ENCODE data around the gene TUBB6. TPM values are rescaled to one million over a fixed set of nuclear protein-coding genes. Genes with fewer than 3 reads are reported as not detected.

TUBB6 gene
- total and polyA plus RNA-seq, 2 donors (not counting 1 experiment from before 2014, with no cell fraction given): 30.4 to 58.7 TPM

- H3K9me3 Mint-ChIP-seq (ENCODE audit: insufficient read depth): no peaks in the 10 kb centered on the region
- ChIA-PET POLR2A (no interaction called here), CTCF (interaction anchor here (1.2 to 2.3 kb wide), 2 partner anchors 8 to 10 kb away, joined by 4 to 6 read pairs; no protein-coding TSS in a partner anchor)
- H3K27me3 Mint-ChIP-seq: no peaks in the 10 kb centered on the region
- no peak overlapping the region for H3K27ac Mint-ChIP-seq
- DNase-seq: no peak
- no peak for ATAC-seq (ENCODE audit: low read depth)
- 100% methylated on average over 2 of the region's 4 CpGs for WGBS (ENCODE audit: insufficient coverage)
- H3K4me1 Mint-ChIP-seq: peaks cover 10% of the 10 kb centered on the region
- Histone ChIP-seq H3K4me2 (replicated peaks; ENCODE audit: low read depth, low read length, poor library complexity, severe bottlenecking) (no peak overlapping the region), H2AFZ (ENCODE audit: insufficient read depth, low read depth, low read length, poor library complexity, severe bottlenecking) (no peak overlapping the region), H3K4me1 (ENCODE audit: control insufficient read depth in 2 of 2, insufficient read depth in 2 of 2, low read length in 2 of 2) (peaks cover 5 to 7% of the 10 kb centered on the region in 2 donors), H4K20me1 (ENCODE audit: control insufficient read depth, insufficient read depth, low read length, poor library complexity, severe bottlenecking) (peaks cover 4% of the 10 kb centered on the region), H3K27ac (ENCODE audit: low read length in 2 of 2) (no peak overlapping the region), H3K27me3 (replicated peaks in 1 of 4; ENCODE audit: control extremely low read depth in 1 of 4, control insufficient read depth in 3 of 4, insufficient read depth in 4 of 4, low read length in 3 of 4) (no peaks in the 10 kb centered on the region), H3K9ac (ENCODE audit: low read length) (no peak overlapping the region), H3K79me2 (ENCODE audit: control insufficient read depth, insufficient read depth, low read length) (peaks cover 15% of the 10 kb centered on the region), H3K36me3 (replicated peaks in 1 of 2; ENCODE audit: control extremely low read depth in 1 of 2, control insufficient read depth in 1 of 2, extremely low read depth in 1 of 2, insufficient read depth in 2 of 2, low read length in 1 of 2) (peaks cover 7 to 41% of the 10 kb centered on the region in 2 experiments), H3K9me3 (ENCODE audit: control extremely low read depth in 1 of 3, control insufficient read depth in 2 of 3, insufficient read depth in 1 of 3, low read length in 2 of 3) (peaks cover 0 to 1% (median 0%) of the 10 kb centered on the region in 3 donors), H3K4me3 (ENCODE audit: control extremely low read depth in 1 of 5, extremely low read depth in 1 of 5, insufficient read depth in 1 of 5, low read depth in 2 of 5, low read length in 4 of 5) (no peak overlapping the region)
- H3K4me3 Mint-ChIP-seq: no peak overlapping the region
- intact Hi-C loops (cut with micrococcal nuclease): no loop called here
- TF ChIP-seq, protein P1, sequence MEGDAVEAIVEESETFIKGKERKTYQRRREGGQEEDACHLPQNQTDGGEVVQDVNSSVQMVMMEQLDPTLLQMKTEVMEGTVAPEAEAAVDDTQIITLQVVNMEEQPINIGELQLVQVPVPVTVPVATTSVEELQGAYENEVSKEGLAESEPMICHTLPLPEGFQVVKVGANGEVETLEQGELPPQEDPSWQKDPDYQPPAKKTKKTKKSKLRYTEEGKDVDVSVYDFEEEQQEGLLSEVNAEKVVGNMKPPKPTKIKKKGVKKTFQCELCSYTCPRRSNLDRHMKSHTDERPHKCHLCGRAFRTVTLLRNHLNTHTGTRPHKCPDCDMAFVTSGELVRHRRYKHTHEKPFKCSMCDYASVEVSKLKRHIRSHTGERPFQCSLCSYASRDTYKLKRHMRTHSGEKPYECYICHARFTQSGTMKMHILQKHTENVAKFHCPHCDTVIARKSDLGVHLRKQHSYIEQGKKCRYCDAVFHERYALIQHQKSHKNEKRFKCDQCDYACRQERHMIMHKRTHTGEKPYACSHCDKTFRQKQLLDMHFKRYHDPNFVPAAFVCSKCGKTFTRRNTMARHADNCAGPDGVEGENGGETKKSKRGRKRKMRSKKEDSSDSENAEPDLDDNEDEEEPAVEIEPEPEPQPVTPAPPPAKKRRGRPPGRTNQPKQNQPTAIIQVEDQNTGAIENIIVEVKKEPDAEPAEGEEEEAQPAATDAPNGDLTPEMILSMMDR (IDR thresholded peaks at IDR 0.05): no peak
- TF ChIP-seq EZH2 (IDR thresholded peaks at IDR 0.05; ENCODE audit: borderline replicate concordance, insufficient read depth, low read depth, low read length, poor library complexity, severe bottlenecking): no peak
Observed at GRCh38 chr18:12330766-12331165, 22.7 kb downstream of the TUBB6 start.

DNA sequence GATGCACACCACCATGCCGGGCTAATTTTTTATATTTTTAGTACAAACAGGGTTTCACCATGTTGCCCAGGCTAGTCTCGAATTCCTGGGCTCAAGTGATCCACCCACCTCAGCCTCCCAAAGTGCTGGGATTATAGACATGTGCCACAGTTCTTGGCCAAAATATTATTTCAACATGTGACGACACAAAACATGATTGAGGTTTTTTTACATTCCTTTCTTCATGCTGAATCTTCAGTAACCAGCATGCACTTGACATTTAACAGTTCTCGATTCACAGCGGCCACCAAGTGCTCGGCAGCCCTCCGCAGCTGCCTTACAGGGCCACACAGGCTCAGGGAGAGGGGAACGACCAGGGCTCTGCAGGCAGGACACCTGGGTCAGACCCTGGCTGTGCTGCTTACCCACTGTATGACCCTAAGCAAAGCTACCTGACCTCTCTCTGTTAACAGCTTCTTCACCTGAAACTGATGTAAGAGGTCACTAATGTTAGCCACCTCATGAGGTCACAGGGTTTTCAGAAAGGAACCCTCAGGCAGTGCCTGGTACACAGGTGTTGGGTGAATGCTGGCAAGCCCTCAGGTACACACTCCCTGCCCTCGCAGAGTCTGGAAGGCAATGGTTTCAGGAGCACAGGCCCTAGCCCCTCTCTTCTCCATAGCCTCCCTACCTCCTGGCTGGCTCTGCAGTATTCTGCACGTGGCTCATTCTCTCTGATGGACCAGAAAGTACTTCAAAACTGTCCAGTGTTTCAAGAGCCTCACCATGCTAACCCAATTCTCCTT lies 25.7 kb downstream of the TUBB6 start:
- no peak overlapping the region for H3K9ac ChIP-seq (ENCODE audit: low read length)
- H3K79me2 ChIP-seq (ENCODE audit: control insufficient read depth, insufficient read depth, low read length): peaks cover 3% of the 10 kb centered on the region
- Mint-ChIP-seq H3K9me3 (ENCODE audit: insufficient read depth) (no peaks in the 10 kb centered on the region), H3K4me1 (no peaks in the 10 kb centered on the region), H3K4me3 (no peak overlapping the region), H3K27ac (no peak overlapping the region), H3K27me3 (no peaks in the 10 kb centered on the region)
- no peak overlapping the region for H2AFZ ChIP-seq (ENCODE audit: insufficient read depth, low read depth, low read length, poor library complexity, severe bottlenecking)
- TF ChIP-seq, protein P1 (IDR thresholded peaks at IDR 0.05): no peak
- TF ChIP-seq EZH2 (IDR thresholded peaks at IDR 0.05; ENCODE audit: borderline replicate concordance, insufficient read depth, low read depth, low read length, poor library complexity, severe bottlenecking): no peak
- no peak for DNase-seq
- H3K4me3 ChIP-seq (ENCODE audit: control extremely low read depth in 1 of 5, extremely low read depth in 1 of 5, insufficient read depth in 1 of 5, low read depth in 2 of 5, low read length in 4 of 5): no peak overlapping the region
- intact Hi-C loops (cut with micrococcal nuclease): no loop called here
- CTCF ChIA-PET: no interaction called here
- POLR2A ChIA-PET: no interaction called here
- H3K36me3 ChIP-seq (replicated peaks in 1 of 2; ENCODE audit: control extremely low read depth in 1 of 2, control insufficient read depth in 1 of 2, extremely low read depth in 1 of 2, insufficient read depth in 2 of 2, low read length in 1 of 2): peaks cover 3 to 39% of the 10 kb centered on the region in 2 experiments
- no peaks in the 10 kb centered on the region for H3K4me1 ChIP-seq (ENCODE audit: control insufficient read depth in 2 of 2, insufficient read depth in 2 of 2, low read length in 2 of 2)
- no peaks in the 10 kb centered on the region for H3K9me3 ChIP-seq (ENCODE audit: control extremely low read depth in 1 of 3, control insufficient read depth in 2 of 3, insufficient read depth in 1 of 3, low read length in 2 of 3)
- 91% methylated on average over 9 of the region's 10 CpGs for WGBS (ENCODE audit: insufficient coverage)
- H4K20me1 ChIP-seq (ENCODE audit: control insufficient read depth, insufficient read depth, low read length, poor library complexity, severe bottlenecking): no peaks in the 10 kb centered on the region
- no peak for ATAC-seq (ENCODE audit: low read depth)
- H3K4me2 ChIP-seq (replicated peaks; ENCODE audit: low read depth, low read length, poor library complexity, severe bottlenecking): no peak overlapping the region
- no peak overlapping the region for H3K27ac ChIP-seq (ENCODE audit: low read length in 2 of 2)
- no peaks in the 10 kb centered on the region for H3K27me3 ChIP-seq (replicated peaks in 1 of 4; ENCODE audit: control extremely low read depth in 1 of 4, control insufficient read depth in 3 of 4, insufficient read depth in 4 of 4, low read length in 3 of 4)
